NCI-H1694 (cell line): ENCODE data around the gene SPRED2.

Experiments
- DNase-seq: peaks from one replicate; lab custom pipeline; 2025; lab: John Stamatoyannopoulos, UW

SPRED2 gene

GRCh38 chr2:65383541-65384488 lies 48.6 kb downstream of the SPRED2 start:
- DNase-seq = no peak

GRCh38 chr2:65382776-65383357 lies 49.5 kb downstream of the SPRED2 start:
- no peak for DNase-seq

- no peak for DNase-seq
These were observed 50.1 kb downstream of the SPRED2 start for GRCh38 chr2:65382323-65382722.

DNA sequence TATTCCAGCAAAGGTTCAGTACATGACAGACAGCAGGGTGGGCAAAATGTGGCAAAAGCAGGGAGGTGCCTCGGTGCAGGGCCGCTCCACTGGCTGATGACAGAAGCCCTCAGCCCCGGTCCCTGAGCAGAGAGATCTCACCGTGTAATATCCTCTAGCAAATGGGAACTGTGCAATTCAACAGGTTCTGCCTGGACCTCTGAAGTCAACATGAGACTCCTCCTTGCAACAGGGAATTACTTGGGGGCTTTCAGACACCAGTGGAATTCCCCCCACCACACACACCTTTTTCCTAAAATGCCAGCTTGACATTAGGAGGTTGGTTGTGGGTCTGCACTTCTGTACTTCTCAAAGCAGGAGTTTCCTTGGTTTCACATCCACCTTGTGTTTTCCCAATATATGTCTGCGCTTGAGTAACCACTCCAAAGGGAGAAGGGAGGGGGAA lies 50.8 kb downstream of the SPRED2 start:
- no peak for DNase-seq

- DNase-seq = no peak
These were observed 52.1 kb downstream of the SPRED2 start for GRCh38 chr2:65380255-65380654.

GRCh38 chr2:65379721-65380171 lies 52.7 kb downstream of the SPRED2 start:
- no peak for DNase-seq

DNA sequence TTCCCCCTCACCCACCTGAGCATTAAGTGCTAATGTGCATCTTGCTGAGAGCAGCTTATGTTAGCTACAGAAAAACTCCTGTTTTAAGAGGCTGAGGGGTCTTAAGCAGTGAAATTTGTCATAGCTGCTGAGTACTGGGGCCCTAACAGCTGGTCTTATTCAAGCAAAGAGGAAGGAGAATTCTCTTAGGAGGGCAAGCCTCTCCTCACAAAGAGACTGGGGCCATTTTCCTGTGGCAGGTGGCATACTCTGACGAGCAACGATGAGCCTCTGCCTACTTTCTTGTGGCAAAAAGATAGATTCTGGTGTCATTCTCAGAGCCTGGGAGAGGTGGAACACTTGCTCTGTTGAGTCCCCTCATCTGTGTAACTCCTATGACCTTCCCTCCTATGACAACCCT lies 53.2 kb downstream of the SPRED2 start:
- no peak for DNase-seq

DNA sequence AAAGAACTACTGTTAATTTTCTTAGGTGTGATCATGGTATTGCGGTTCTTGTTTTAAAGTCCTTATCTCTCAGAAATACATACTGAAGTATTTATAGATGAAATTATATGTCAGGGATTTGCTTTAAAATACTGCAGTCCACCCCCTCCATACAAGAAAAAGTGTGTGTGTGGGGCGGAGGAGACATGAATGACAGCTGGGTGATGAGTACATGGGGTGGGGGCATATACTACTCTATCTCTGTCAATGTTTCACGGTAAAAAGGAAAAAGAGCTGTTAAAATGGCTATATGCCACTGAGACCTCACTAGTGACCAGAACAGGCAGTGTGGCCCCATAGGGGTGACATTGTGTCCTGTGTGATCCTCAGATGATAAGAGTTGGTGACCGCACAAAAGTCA lies 54.1 kb downstream of the SPRED2 start:
- DNase-seq = no peak

GRCh38 chr2:65377556-65378192 lies 54.7 kb downstream of the SPRED2 start:
- no peak for DNase-seq

DNA sequence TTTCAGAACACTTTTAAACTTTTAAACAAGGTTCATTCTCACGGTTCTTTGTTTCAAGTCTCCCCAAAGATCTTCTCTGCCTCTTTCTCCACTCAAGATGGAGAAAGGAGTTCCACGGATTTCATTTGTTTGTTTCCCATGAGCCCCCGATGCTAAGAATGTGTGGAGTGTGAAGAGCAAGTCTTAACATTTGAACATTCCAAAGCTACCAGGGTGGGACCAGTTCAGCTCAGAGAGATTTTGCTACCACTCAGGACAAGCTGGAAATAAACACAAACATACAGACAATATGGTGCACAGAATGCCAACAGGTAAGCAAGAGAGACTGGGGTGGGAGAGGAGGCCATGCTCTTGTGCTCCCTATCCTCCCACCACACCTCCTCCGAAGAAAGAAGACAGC lies 56.7 kb downstream of the SPRED2 start:
- no peak for DNase-seq

DNA sequence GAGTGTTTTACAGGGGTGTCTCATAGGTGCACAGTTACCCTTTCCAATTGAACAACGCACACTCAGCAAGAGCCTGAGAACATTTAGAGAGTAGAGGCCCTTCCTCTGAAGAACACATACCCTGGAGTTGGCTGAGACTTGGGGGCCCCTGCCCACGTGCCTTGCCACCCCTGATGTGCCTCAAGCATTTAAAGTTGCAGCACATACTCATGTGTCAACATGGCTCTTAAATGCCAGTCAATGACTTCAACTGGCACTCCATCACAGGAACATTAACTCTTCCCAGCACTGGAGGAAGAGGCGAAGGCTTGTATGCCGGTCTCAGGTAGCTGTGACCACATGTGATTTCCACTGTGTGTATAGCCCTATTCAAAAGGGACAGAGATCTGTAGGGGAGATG lies 57.4 kb downstream of the SPRED2 start:
- no peak for DNase-seq

GRCh38 chr2:65374575-65374974 lies 57.8 kb downstream of the SPRED2 start:
- no peak for DNase-seq

DNA sequence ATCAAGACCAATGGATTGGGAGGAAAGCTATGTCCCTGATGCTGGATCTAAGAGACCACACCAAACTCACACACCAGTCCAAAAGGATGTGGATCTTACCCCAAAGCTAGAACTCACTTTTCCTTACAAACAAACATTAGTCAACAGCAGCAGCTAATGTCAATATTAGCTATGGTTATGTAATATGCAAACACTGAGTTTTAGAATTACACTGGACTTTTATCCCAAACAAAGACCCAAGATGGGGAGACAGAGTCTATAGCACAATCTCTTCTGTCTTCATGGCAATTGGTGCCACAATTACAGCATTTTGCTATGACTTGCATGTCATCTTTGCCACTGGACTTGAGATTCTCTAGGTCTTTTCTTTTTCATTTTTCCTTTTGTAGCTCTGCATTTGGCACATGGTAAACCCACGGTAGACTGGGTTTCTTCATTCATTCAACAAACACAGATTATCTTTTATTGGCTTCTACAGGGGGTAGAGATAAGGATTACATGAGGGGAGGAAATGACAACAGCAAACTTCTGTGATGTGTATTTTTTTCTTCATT lies 59.0 kb downstream of the SPRED2 start:
- DNase-seq = no peak

DNA sequence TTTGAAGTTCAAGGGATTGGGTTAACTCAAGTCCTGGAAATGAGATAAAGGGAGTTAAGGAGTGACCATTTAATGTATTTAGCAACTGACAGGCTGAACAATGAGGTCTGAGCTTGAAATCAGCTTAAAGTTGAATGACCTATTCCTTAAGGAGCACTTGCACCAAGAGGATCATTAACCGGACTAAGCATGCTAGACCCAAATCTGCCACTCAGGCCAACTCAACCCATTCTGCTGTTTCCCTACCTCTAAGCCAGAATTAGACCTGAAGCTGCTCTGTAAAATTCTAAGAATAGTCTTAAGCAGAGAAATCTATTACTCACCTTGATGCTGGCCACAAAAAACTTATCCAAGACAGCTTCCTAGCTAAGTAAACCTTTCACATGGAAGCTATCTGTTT lies 59.8 kb downstream of the SPRED2 start:
- no peak for DNase-seq

DNA sequence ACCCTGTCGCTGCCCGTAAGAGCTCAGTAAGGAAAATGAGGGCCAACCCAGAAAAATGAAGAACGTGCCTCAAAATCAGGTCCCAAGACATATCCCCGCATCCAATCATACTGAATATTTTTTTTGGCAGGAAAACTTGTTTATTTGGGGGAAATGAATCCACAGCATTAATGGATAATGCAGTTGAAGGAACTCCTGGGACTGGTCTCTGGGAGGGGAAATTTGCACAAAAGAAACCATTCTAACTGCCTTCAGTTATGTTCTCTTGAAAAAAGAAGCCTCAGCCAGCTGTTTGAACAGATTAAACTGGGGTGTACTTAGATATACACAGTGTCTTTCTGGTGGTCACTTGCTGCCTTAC lies 61.3 kb downstream of the SPRED2 start:
- no peak for DNase-seq

DNA sequence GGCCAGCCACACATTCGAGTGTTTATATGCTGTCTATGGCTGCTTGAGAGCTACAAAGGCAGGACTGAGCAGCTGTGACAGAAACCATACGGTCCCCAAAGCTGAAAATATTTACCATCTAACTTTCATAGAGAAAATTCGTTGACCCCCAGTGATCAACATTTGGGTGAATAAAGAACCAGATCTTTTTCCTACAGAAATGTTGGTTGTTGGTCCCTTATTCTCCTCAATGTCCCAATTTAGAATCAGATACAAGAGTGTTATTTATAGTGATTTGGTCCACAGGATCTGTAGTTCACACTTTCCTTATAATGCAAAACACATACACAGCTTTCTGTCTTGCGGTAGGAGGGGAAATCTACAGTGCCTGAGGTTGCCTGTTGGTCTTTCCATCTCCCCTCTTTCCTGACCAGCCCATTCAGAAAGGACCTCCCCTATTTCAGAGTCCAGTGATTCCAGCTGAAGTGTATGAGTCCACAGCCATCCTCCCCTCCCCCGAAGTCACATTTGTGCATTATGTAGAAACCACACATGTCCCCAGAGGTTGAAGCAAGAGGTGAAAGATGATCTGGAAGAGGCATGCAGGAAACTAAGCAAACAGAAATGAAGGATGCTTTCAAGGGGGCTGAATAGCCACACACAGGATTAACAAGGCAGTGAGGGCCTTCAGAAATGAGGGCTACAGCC lies 61.9 kb downstream of the SPRED2 start:
- DNase-seq = no peak

DNA sequence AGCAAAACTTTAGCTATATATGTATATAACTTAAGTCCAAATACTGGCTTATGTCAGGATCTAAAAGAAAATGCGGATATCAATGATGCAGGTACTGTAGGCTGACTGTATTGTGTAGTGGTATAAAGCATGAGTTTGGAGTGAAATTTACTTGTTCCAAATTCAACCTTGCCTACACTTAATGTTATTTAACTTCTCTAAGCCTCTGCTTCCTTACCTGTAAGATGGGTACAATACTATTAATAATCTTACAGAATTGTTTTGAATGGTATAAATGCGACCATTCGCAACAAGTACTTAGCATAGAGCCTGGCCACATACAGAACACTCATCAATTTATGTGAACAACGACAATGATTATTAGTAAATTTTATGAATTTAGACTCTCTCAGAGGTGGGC lies 62.4 kb downstream of the SPRED2 start:
- no peak for DNase-seq

DNA sequence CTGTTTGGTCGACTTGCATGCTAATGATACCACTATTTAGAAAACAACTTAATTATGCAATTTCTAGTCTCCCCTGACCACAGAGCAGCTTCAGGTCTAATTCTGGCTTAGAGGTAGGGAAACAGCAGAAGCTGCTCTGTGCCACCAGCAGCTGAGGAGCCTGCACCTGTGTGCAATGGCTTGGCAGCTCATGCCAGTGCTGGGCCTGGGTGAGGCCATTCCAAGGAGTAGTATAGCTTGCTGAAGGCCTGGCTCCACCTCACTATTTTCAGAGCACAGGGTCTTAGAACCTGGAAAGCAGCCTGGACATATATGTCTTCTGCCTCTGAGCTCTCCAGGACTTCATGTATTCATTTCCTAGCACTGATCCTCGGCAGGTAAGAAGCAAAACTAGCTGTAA lies 62.8 kb downstream of the SPRED2 start:
- DNase-seq = no peak

DNA sequence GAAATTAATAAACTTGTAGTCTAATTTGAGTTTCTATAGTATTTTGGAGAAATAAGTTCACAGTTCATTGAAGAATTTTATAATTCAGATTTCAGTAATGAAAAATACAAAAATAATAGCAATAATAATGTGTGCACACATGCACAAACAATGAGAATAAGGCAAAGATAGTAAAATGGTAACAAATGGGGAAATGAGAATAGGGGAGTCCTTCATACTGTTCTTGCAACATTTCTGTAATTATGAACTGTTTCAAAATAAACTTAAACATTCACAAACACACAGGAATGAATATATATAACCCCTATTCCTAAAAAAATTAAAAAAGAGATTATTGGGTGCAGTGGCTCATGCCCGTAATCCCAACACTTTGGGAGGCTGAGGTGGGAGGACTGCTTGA lies 63.9 kb downstream of the SPRED2 start:
- no peak for DNase-seq

DNA sequence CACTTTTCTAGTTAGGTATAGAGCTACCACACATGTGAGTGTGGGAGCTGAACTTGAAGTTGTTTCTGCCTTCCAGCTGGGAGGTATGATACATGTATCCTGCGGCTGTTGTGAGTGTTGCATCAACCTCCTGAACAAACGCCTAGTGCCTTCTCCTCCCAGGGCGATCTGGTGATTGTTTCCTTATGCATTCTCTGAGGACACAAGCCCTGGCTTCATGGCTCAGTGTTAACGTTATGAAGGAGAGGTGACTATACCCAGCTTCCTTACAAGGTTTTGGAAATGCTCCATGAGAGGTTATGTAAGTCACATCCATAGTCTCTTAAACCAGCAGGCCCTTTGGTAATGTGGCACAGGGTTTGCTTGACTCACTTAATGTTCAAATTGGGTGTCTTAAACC lies 64.9 kb downstream of the SPRED2 start:
- DNase-seq = no peak

DNA sequence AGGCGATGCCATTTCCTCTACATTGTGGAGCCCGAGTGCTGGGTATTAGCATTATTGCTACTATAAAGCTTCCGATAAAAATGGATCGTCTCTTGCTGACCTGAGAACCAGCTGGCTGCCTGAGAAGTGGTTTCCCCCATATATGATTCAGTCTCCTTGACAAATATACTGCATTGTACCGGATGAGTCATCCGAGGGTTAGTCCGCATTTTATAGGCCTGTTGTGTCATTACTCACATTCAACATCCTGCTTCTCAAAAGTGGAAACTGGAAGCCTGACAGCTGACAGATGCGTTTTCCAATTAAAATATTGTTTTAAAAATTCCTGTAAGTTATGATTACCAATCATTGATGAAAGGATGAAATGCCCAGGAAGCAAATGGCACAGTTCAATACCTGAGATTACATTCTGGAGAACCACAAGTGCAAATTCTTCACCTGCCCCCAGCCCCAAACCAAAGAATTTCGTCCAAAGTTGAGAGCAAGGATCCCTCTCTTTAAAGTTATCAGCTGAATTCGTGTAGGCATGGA lies 65.7 kb downstream of the SPRED2 start:
- DNase-seq = peak; percentile 32
